Suprapubic skin (tissue), 4 donors: Measurements from ENCODE around the gene NCOA1. TPM values are rescaled to one million over a fixed set of nuclear protein-coding genes. Genes with fewer than 3 reads are reported as not detected.

Experiments
- DNase-seq, 2 donors: peaks; one replicate each; pipeline ENCODE4 v3.0.0-alpha.2; 2019; ENCODE audit warnings: low spot score in 2 of 2
- H3K27ac ChIP-seq: fragments of 200-600 bp; sonication (generic); one replicate; pipeline ENCODE4 v1.5.1; 2019
- H3K27me3 ChIP-seq: fragments of 200-600 bp; sonication (generic); one replicate; pipeline ENCODE4 v1.5.1; 2019
- H3K36me3 ChIP-seq: fragments of 200-600 bp; sonication (generic); one replicate; pipeline ENCODE4 v1.5.1; 2019
- H3K4me1 ChIP-seq: fragments of 200-600 bp; sonication (generic); one replicate; pipeline ENCODE4 v1.5.1; 2019
- H3K4me3 ChIP-seq: fragments of 200-600 bp; sonication (generic); one replicate; pipeline ENCODE4 v1.5.1; 2019; ENCODE audit warnings: mild to moderate bottlenecking
- H3K9me3 ChIP-seq: fragments of 200-600 bp; sonication (generic); one replicate; pipeline ENCODE4 v1.5.1; 2019
- CTCF ChIP-seq, 2 donors: fragments of 200-600 bp in 1 of 2; fragments of 450-650 bp in 1 of 2; sonication (generic) in 1 of 2; IDR thresholded peaks; one replicate each; pipeline ENCODE4 v1.5.1; 2016 to 2019; ENCODE audit warnings: antibody characterized with exemption in 2 of 2, mild to moderate bottlenecking in 1 of 2, moderate library complexity in 1 of 2
- EP300 ChIP-seq: sonication (generic); formaldehyde crosslinking; IDR thresholded peaks from one replicate; pipeline ENCODE4 v1.6.1; 2017; ENCODE audit warnings: antibody characterized with exemption
- POLR2A ChIP-seq, 2 donors: fragments of 450-650 bp; IDR thresholded peaks; one replicate each; pipeline ENCODE4 v1.6.1; 2017; ENCODE audit warnings: antibody characterized with exemption in 2 of 2, mild to moderate bottlenecking in 2 of 2, moderate library complexity in 2 of 2
- POLR2AphosphoS5 ChIP-seq, 3 donors: sonication (generic); formaldehyde crosslinking; IDR thresholded peaks; one replicate each; pipeline ENCODE4 v1.6.1; 2017; ENCODE audit warnings: antibody characterized with exemption in 3 of 3
- WGBS: methylation state at CpG from one replicate; pipeline ENCODE4 v1.1.5; 2018; 5-methylcytosine and 5-hydroxymethylcytosine counted together
- total RNA-seq, 4 donors: library from RNA; depleted of rRNA; stranded (reverse); fragments of >200 nt; gene quantifications; one replicate each; pipeline ENCODE4 v1.1.0, GENCODE V29; 2016

The NCOA1 gene
- total RNA-seq, 4 donors from 2014 or later, result 40.5 to 66.1 (median 47.2) TPM

GRCh38 chr2:24774373-24774772, 283.3 kb downstream of the NCOA1 start:
- WGBS, result 71% methylated on average over 3 of the region's 3 CpGs
- Histone ChIP-seq H3K27ac (no peak overlapping the region), H3K36me3 (peaks cover 9% of the 10 kb centered on the region), H3K9me3 (no peaks in the 10 kb centered on the region), H3K4me3 (no peak overlapping the region), H3K27me3 (no peaks in the 10 kb centered on the region), H3K4me1 (peaks cover 6% of the 10 kb centered on the region)
- no peak for TF ChIP-seq POLR2AphosphoS5 (IDR thresholded peaks at IDR 0.05)
- no peak for DNase-seq

GRCh38 chr2:24779116-24779515, 288.1 kb downstream of the NCOA1 start:
- no peak for TF ChIP-seq POLR2AphosphoS5 (IDR thresholded peaks at IDR 0.05)
- no peak for TF ChIP-seq EP300
- no peak for TF ChIP-seq CTCF (IDR thresholded peaks at IDR 0.05)
- TF ChIP-seq POLR2A (IDR thresholded peaks at IDR 0.05), result no peak
- Histone ChIP-seq H3K27ac (no peak overlapping the region), H3K27me3 (no peaks in the 10 kb centered on the region), H3K4me1 (no peaks in the 10 kb centered on the region), H3K4me3 (no peak overlapping the region), H3K9me3 (no peaks in the 10 kb centered on the region), H3K36me3 (no peaks in the 10 kb centered on the region)
- DNase-seq, result no peak
- WGBS, result 65% methylated on average over 2 of the region's 2 CpGs

GRCh38 chr2:24783641-24784040, 292.6 kb downstream of the NCOA1 start:
- WGBS, result 89% methylated on average over 3 of the region's 3 CpGs
- Histone ChIP-seq H3K36me3 (no peaks in the 10 kb centered on the region), H3K4me1 (no peaks in the 10 kb centered on the region), H3K27me3 (no peaks in the 10 kb centered on the region), H3K9me3 (no peaks in the 10 kb centered on the region), H3K27ac (no peak overlapping the region), H3K4me3 (no peak overlapping the region)
- no peak for TF ChIP-seq POLR2AphosphoS5 (IDR thresholded peaks at IDR 0.05)
- TF ChIP-seq EP300, result no peak
- no peak for TF ChIP-seq POLR2A (IDR thresholded peaks at IDR 0.05)
- no peak for TF ChIP-seq CTCF (IDR thresholded peaks at IDR 0.05)
- no peak for DNase-seq

GRCh38 chr2:24785671-24786321, 294.7 kb downstream of the NCOA1 start:
- no peak for DNase-seq
- no peaks in the 10 kb centered on the region for H3K4me1 ChIP-seq
- WGBS, result 86% methylated on average over 6 of the region's 6 CpGs
- no peaks in the 10 kb centered on the region for H3K9me3 ChIP-seq
- H3K4me3 ChIP-seq, result no peak overlapping the region
- TF ChIP-seq POLR2A (IDR thresholded peaks at IDR 0.05) (no peak), CTCF (IDR thresholded peaks at IDR 0.05) (no peak)
- no peaks in the 10 kb centered on the region for H3K27me3 ChIP-seq
- H3K27ac ChIP-seq, result no peak overlapping the region
- H3K36me3 ChIP-seq, result peaks cover 3% of the 10 kb centered on the region

- H3K4me1 ChIP-seq, result peaks cover 12% of the 10 kb centered on the region
- no peaks in the 10 kb centered on the region for H3K9me3 ChIP-seq
- TF ChIP-seq POLR2AphosphoS5 (IDR thresholded peaks at IDR 0.05), result no peak
- peaks cover 3% of the 10 kb centered on the region for H3K36me3 ChIP-seq
- H3K27me3 ChIP-seq, result no peaks in the 10 kb centered on the region
- H3K4me3 ChIP-seq, result no peak overlapping the region
- 77% methylated on average over 2 of the region's 2 CpGs for WGBS
- H3K27ac ChIP-seq, result no peak overlapping the region
- no peak for DNase-seq
These were observed 296.5 kb downstream of the NCOA1 start for GRCh38 chr2:24787532-24787931.

GRCh38 chr2:24788816-24789215, 297.8 kb downstream of the NCOA1 start:
- DNase-seq, result no peak
- TF ChIP-seq EP300, result no peak
- TF ChIP-seq POLR2AphosphoS5 (IDR thresholded peaks at IDR 0.05), result no peak
- TF ChIP-seq POLR2A (IDR thresholded peaks at IDR 0.05), result no peak
- no peak for TF ChIP-seq CTCF (IDR thresholded peaks at IDR 0.05)

More at GRCh38 chr2:24788816-24789215, 297.8 kb downstream of the NCOA1 start:
- Histone ChIP-seq H3K4me3 (no peak overlapping the region), H3K36me3 (peaks cover 3% of the 10 kb centered on the region), H3K27ac (no peak overlapping the region), H3K4me1 (peaks cover 17% of the 10 kb centered on the region), H3K9me3 (no peaks in the 10 kb centered on the region), H3K27me3 (no peaks in the 10 kb centered on the region)
- 77% methylated on average over 3 of the region's 3 CpGs for WGBS
